Erythroblast (primary cell): Measurements from ENCODE around the gene CHSY1.

Experiments
- GATA1 ChIP-seq: IDR thresholded peaks from 2 replicates; pipeline ENCODE4 v1.6.1; 2011; ENCODE audit warnings: low read depth, mild to moderate bottlenecking, control low read depth, low read length, moderate library complexity
- POLR2A ChIP-seq: IDR thresholded peaks from 2 replicates; pipeline ENCODE4 v1.6.1; 2011; ENCODE audit warnings: mild to moderate bottlenecking, low read length

- TF ChIP-seq POLR2A (no peak), GATA1 (no peak)
These were observed 48.7 kb downstream of the CHSY1 start for GRCh38 chr15:101203029-101203573.
